Nucleus accumbens (tissue), 56 donors: ENCODE data around the gene SARM1.

Experiments used
- DNase-seq, 56 donors: peaks; one replicate each; lab custom pipeline; 2025; lab: John Stamatoyannopoulos, UW

The SARM1 gene

DNA sequence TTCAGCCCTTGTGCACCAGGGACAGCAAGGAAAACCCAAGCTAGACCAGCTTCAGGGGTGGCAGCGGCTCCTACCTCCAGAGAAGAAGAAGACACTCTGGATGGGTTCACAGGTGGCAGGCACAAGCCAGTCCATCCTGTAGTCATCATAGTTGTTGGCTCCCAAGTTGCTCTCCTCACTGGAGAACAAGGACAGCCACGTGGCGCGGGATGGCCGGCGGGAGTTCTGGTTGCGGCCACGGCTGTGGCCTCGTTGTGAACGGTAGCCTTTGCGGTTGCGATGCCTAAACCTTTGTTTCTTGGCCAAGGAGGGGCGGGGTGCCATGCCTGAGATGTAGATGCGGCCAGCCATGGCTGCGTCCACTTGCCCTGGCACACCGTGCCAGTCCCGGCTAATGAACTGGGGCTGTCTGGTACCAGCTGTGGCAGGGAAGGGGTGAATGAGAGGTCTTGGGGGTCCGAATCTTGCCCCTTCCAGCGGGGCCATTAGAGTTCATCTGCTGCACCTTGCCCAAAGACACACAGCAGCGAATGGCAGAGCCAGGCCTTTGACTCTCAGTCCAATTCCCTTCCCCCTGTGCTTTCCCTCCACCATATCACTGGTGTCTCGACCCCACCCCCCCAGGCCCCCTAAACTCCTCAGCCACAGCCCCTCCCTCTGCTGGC, 3.7 kb upstream of the SARM1 start:
- no peak for DNase-seq

DNA sequence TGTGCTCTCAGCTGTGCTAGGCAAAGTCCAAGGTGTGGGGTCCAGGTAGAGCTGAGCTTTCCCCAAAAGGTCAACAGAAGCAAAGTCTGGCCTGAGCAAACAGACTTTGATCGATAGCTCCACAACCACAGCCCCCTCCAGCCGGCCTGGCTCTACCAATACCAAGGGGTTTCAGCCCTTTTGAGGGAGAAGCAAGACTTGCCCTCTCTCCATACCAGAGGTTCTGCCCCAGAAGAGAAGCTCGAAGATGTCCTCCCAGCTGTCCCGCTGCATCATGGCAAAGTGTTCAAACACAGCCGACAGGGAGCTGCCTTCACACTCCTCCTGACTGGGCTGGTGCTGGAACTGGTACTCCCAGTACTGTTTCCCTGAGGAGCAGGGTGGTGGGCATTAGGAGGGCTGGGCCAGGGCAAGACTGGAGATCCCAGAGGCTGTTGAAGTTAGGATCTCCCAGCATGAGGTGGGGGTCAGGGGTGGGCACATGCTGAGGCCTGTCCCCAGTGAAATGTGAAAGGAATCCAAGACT, 3.1 kb upstream of the SARM1 start:
- no peak for DNase-seq

DNA sequence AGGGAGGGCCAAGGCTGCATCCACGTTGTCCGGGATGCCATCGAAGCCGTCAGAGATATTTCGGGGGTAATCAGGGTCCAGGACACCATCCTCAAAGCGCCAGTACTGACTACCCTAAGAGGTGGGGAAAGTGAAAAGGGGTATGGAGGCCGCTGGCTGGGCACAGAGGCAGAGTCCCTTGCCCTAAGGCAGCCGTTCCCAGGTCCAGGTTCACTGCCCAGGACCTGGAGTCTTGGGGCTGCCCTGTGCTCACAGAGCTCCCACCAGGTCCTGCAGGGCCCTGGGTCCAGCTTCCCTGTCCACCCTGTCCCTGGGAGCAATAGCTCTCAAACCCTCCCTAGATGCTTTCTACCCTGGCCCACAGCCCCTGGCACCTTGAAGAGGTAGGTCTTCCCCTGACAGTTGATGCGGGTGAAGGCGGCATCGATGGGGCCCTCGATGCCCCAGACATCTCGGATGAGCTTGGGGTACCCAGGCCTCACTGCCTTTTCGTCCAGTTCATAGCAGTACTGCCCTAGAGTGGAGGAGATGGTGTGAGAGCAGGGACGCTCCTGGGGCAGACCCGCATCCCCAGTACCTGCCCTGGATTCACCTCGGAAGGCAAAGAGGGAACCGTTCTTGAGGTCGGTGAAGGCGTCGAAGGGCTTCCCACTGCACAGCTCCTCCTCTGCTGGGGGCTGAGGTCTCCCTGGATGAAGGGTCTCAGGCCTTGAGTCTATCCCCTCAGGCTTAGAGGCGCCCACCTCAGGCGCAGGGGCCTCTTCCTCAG, 2.4 kb upstream of the SARM1 start:
- no peak for DNase-seq

DNA sequence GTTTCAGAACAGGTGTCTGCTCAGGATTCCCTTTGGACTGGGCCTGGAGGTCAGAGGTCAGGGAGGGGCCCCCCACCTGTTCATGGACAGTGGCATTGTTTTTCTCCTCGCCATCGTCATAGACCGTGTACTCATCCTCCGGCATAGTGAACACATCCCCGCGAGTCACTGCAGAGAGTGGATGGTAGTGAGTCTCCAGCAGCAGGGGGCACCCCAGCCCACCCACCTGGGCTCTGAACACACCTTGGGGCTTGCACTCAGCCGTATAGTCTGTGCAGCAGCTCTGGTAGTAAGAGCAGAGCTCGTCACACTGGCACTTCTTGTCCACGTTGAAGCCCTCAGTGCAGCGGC, 1.8 kb upstream of the SARM1 start:
- no peak for DNase-seq

DNA sequence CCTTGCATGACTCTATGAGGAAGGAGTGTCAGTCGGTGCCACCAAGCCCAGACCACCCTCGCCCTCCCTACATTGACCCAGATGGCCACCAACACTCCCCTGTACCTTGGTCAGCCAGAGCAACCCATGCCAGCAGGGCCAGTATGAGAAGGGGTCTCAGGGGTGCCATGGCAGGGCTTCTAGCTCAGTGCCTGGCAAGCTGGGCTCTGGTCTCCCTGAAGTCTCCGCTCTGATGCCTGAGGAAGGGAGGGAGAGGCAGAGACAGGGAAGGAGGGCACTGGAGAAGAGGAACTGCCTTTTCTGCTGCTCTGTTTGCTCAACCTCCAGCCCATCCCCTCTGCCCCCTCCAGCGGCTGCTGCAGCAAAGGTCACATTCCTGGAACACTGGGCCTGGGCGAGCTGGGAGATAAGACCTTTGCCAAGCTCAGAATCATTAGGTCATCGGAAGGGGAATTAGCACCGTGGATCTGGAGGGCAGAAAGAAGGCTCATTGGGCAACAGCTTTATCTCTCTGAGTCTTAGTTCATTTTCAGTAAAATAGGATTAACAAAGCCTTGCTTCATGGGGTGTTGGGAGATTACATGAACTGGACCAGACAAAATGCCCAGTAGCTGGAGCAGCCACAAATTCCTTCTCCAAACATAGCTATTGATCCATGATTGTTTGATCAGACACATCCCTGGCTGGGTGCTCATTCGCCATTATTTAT, 1.3 kb upstream of the SARM1 start, which contains the start of gene VTN:
TSS of gene VTN (minus strand) at position 273 of the 709 bp plus-strand sequence. CDS start at position 169, 104 bp downstream.
- no peak for DNase-seq

DNA sequence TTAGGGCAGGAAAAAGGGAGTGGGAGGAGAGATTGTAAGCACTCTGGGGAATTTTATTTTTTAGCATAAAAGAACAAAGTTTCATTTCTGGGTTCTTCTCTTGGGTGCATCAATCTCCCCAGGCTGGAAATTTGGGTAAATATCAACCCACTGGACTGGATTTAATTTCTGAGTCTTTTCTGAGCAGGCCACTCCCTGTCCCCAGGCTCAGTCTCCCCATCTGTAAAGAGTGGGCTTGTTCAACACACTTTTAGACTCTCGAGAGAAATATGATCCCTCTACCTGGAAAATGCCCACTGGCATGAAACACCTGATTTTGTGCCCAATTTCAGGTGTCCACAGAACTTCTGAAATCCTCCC, 770 bp upstream of the SARM1 start:
- no peak for DNase-seq

DNA sequence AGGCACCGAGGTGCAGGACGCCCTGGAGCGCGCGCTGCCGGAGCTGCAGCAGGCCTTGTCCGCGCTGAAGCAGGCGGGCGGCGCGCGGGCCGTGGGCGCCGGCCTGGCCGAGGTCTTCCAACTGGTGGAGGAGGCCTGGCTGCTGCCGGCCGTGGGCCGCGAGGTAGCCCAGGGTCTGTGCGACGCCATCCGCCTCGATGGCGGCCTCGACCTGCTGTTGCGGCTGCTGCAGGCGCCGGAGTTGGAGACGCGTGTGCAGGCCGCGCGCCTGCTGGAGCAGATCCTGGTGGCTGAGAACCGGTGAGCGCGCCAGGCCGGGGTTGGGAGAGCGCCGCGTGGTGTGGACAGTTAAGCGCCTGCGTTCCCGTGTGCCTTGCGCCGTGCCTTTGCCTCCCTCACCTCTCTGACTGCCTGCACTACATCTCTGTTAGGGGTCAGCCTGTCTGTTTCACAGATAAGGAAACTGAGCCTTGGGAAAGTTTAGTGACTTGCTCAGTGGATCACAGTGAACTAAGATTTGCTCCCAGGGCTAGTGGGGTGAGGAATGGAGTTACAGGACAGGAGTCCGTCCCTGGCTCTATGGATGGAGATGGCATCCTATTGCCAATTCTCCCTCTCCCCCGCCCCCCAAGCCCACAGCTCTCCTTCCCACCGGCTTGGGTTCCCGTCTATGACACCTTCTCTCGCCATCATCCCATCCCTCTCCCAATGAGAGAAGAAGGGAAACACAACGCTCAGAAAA, 880 bp downstream of the SARM1 start:
- peak in 19 of 56 donors; percentile 9 to 70 (median 42) for DNase-seq

DNA sequence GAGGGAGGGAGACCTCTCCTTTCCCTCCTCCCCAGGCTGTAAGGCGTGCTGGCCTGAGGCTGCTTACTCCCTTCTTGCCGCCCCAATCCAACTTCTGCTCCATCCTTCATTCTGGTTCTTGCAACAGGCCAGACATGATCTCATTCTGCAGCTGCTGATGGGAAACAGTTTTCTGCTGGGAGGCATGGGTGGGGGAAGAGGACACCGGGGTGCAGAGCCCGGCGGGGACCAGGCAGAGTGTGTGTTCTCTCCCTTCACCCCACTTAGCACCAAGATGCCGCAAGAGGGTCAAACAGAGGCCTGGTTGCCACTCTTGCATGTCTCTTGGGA, 1.4 kb downstream of the SARM1 start:
- no peak for DNase-seq

DNA sequence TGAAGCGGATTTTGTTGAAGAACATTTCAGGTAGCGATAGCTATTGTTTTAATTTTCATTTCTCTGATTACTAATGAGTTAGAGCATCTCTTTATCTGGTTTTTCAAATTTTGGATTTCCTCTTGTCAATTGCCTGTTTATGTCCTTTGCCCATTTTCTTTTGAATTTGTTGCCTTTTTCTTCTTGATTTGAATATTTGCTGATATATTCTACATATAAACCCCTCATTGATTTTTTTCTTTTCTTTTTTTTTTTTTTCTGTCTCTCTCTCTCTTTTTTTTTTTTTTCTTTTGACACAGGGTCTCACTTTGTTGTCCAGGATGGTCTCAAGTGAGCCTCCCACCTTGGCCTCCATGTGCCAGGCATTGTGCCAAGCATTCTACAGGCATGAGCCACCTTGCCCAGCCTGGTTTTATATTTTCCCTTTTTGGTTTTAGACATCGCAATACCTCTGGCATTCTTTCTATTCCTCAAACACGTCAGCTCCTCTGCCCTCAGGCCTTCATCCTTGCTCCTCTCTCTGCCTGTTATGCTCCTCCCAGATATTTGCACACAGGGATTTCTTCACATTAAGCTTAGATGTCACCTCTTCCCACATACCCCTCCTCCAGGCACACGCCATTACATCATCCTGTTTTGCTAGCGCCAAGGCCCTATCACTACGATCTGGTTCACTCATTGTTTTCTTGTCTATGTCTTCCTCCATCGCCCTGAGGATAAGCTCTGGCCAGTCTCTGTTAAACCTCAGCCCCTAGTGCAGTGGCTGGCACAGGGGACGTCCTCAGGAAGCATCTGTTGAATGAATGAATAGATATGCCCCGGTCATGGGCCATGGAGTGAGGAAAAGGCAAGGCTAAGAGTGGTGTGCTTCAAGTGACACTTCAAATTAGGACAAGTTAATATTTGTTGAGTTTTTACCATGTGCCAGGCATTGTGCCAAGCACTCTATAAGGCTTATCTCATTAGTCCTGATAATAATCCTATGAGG, 8.6 kb downstream of the SARM1 start:
- peak in 3 of 56 donors; percentile 6 to 41 (median 19) for DNase-seq

DNA sequence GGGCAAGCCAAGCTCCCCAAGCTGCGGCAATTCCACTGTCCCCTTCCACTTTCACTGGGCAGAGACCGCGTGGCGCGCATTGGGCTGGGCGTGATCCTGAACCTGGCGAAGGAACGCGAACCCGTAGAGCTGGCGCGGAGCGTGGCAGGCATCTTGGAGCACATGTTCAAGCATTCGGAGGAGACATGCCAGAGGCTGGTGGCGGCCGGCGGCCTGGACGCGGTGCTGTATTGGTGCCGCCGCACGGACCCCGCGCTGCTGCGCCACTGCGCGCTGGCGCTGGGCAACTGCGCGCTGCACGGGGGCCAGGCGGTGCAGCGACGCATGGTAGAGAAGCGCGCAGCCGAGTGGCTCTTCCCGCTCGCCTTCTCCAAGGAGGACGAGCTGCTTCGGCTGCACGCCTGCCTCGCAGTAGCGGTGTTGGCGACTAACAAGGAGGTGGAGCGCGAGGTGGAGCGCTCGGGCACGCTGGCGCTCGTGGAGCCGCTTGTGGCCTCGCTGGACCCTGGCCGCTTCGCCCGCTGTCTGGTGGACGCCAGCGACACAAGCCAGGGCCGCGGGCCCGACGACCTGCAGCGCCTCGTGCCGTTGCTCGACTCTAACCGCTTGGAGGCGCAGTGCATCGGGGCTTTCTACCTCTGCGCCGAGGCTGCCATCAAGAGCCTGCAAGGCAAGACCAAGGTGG, 9.8 kb downstream of the SARM1 start:
- DNase-seq = peak in 14 of 56 donors; percentile 16 to 63 (median 32)

DNA sequence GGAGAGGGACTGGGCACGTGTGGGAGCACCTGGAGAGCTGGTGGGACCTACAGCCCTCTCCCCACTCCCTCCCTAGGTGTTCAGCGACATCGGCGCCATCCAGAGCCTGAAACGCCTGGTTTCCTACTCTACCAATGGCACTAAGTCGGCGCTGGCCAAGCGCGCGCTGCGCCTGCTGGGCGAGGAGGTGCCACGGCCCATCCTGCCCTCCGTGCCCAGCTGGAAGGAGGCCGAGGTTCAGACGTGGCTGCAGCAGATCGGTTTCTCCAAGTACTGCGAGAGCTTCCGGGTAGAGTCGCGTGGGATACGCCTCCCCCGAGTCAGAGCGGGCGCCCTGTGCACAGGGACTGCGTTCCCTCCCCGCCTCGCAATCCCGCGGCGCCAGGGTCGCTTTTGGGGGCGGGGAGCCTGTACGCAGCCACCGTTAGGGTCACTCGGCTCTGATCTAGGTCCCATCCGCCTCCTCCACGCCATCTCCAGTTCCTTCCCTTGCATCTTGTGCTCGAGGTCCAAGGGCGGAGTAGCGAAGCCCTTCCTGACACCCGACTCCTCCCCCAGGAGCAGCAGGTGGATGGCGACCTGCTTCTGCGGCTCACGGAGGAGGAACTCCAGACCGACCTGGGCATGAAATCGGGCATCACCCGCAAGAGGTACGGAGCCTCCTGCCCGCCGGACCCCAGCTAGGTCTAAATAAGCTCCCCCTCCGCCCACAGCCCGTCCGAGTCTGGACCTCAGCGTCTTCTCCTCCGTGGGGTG, 13.0 kb downstream of the SARM1 start:
- DNase-seq = peak in 7 of 56 donors; percentile 12 to 42 (median 26)

DNA sequence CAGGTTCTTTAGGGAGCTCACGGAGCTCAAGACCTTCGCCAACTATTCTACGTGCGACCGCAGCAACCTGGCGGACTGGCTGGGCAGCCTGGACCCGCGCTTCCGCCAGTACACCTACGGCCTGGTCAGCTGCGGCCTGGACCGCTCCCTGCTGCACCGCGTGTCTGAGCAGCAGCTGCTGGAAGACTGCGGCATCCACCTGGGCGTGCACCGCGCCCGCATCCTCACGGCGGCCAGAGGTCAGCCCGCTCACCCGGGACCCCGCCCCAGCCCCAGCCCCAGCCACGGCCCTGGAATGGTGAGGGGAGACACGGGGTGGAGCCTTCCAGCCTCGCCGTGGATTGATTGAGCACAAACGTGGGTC, 13.5 kb downstream of the SARM1 start:
- no peak for DNase-seq

DNA sequence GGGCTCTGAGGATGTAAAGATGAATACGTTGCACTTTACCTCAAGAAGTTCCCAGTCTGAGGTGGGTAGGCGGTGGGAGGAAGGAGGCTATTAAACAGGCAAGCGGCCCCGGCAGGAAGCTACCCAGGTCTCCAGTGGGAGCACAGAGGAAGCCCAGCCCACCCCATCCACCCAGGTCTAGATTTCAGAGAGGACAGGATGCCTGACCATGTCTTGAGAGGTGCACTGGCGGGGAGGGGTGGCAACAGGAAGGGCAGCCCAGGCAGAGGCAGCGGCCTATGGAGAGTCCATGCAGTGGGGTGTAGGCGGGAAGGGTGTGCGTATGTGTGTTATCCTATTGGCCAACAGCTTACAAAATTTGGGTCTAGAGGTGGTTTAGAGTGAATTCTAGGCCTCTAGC, 13.9 kb downstream of the SARM1 start:
- no peak for DNase-seq

DNA sequence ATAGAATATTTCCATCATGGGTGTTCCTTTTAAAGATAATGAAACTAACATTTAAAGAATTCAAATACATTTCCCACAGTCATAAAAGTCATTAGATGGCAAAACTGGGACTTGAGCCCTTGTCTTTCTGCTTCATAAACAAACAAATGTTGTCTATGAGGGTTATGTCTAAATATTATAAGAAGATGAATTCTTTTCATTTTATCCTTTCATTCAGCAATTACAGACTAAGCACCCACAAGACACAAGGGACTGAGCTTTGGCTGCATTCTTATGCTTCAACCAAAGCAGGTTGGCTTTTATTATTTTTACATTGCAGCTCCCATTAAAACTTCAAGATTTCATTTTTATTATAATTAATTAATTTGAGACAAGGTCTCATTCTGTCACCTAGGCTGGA, 14.9 kb downstream of the SARM1 start:
- DNase-seq = no peak

DNA sequence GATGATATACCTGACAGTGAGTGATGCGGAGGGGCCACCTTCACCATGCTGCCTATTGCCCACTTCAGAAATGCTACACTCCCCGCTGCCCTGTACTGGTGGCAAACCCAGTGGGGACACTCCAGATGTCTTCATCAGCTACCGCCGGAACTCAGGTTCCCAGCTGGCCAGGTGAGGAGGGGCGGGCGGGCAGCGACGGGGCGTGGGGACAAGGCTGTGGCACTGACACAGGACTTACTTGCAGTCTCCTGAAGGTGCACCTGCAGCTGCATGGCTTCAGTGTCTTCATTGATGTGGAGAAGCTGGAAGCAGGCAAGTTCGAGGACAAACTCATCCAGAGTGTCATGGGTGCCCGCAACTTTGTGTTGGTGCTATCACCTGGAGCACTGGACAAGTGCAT, 16.6 kb downstream of the SARM1 start:
- DNase-seq = no peak

DNA sequence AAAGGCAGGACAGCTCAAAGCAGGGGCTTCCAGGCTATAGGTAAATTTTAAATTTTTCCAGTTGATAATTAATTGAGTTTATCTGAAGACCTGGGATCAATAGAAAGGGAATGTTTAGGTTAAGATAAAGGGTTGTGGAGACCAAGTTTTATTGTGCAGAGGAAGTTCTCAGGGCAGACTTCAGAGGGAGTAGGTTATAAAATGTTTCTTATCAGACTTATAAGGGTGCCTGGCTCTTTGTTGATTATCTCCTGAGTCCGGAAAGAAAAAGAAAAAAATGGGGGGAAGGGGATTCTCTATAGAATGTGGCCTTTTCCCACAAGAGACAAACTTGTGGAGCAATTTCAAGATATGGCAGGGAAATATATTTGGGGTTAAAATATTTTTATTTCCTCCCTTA, 18.6 kb downstream of the SARM1 start:
- no peak for DNase-seq

DNA sequence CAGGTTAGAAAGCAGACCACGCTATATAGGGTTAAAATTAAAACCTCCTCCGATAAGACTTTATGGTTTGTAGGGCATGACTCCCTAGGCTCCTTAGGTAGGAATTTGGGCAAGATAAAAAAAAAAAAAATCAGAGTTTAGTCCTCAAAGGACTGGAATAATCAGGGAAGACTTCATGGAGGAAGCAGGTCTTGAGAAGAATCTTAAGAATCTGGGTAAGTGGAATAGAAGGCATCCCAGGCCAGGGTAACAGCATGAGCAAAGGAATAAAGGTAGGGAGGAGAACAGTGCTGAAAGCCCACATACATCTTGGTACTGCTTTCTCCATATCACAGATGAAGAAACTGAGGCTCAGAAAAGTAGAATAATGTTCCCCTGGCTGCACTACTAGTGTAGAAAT, 19.1 kb downstream of the SARM1 start:
- no peak for DNase-seq

DNA sequence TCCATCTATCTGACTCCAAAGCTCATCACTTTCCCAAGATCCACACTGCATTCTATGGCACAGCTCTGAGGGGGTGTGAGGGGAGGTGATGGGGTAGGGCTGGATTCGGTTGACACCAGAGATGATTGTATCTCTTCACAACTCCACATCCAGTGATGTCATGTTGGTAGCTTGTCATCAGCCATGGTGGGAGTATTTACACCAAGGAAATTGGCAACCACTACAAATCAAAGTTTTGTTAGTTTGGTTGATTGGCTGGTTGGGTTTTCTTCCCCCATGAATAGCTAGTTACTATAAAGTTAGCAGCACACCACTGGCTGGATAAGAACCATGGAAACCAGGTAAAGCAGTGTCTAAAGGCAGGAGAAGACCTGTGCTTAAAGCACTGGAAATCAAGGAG, 19.5 kb downstream of the SARM1 start:
- no peak for DNase-seq
